GM18907 (cell line): Measurements from ENCODE around the gene ADD1.

Experiments
- ATAC-seq: cut with Tn5 transposase; IDR thresholded peaks from one replicate; pipeline ENCODE4 v1.9.1; 2021; ENCODE audit warnings: mild to moderate bottlenecking, moderate library complexity; ENCODE audit not compliant: unreplicated experiment

The ADD1 gene

GRCh38 chr4:2834001-2834921 is 9.4 kb upstream of the ADD1 start:
- ATAC-seq: no peak

GRCh38 chr4:2835978-2836377 is 7.7 kb upstream of the ADD1 start:
- no peak for ATAC-seq

- ATAC-seq: no peak
These were observed 7.2 kb upstream of the ADD1 start for GRCh38 chr4:2836391-2836859.

- ATAC-seq: no peak
These were observed 6.3 kb upstream of the ADD1 start for GRCh38 chr4:2837110-2837903.

GRCh38 chr4:2837904-2838496 is 5.6 kb upstream of the ADD1 start:
- ATAC-seq: peak; percentile 40

GRCh38 chr4:2839060-2839459 is 4.6 kb upstream of the ADD1 start:
- ATAC-seq: no peak

GRCh38 chr4:2842687-2843262 is 869 bp upstream of the ADD1 start:
- ATAC-seq: no peak

GRCh38 chr4:2843941-2844584 is 419 bp downstream of the ADD1 start:
- ATAC-seq: peak; percentile 15

- no peak for ATAC-seq
These were observed 2.5 kb downstream of the ADD1 start for GRCh38 chr4:2846172-2846571.

- no peak for ATAC-seq
These were observed 3.7 kb downstream of the ADD1 start for GRCh38 chr4:2847302-2847871.

GRCh38 chr4:2848449-2848848 is 4.8 kb downstream of the ADD1 start:
- ATAC-seq: no peak

GRCh38 chr4:2849267-2850152 is 5.9 kb downstream of the ADD1 start:
- no peak for ATAC-seq

GRCh38 chr4:2850966-2851798 is 7.5 kb downstream of the ADD1 start:
- ATAC-seq: no peak

GRCh38 chr4:2852481-2852921 is 8.9 kb downstream of the ADD1 start:
- peak; percentile 44 for ATAC-seq

- ATAC-seq: no peak
These were observed 11.9 kb downstream of the ADD1 start for GRCh38 chr4:2855584-2855983.

GRCh38 chr4:2856266-2856665 is 12.6 kb downstream of the ADD1 start:
- no peak for ATAC-seq

- no peak for ATAC-seq
These were observed 13.8 kb downstream of the ADD1 start for GRCh38 chr4:2857349-2857927.
